Right hindlimb (tissue), 1 donor: Measurements from ENCODE around the gene EGLN2.
"Not testable (repeated sequence)": the region's sequence is repeated elsewhere in the genome, so short reads cannot be mapped to it uniquely, and the experiment has no call there.

Source experiments
- DNase-seq: peaks from one replicate; pipeline ENCODE4 v3.0.0-alpha.2; 2018

The EGLN2 gene

GRCh38 chr19:40776932-40777644, 21.9 kb upstream of the EGLN2 start:
- DNase-seq, result peak; percentile 95

GRCh38 chr19:40777645-40777936, 21.4 kb upstream of the EGLN2 start:
- DNase-seq, result no peak

- peak; percentile 100 for DNase-seq
Measured at GRCh38 chr19:40777937-40778705, 20.9 kb upstream of the EGLN2 start, which contains the start of gene RAB4B. RAB4B (plus strand) TSS chr19:40778247; CDS start chr19:40778376, 129 bp downstream.

GRCh38 chr19:40778706-40779284, 20.2 kb upstream of the EGLN2 start:
- no peak for DNase-seq

- DNase-seq, result no peak
Measured at GRCh38 chr19:40780582-40780981, 18.4 kb upstream of the EGLN2 start.

GRCh38 chr19:40781140-40781539, 17.9 kb upstream of the EGLN2 start:
- DNase-seq, result no peak

GRCh38 chr19:40783711-40784110, 15.3 kb upstream of the EGLN2 start:
- no peak for DNase-seq

GRCh38 chr19:40784146-40784545, 14.8 kb upstream of the EGLN2 start:
- DNase-seq, result not testable (repeated sequence)

DNA sequence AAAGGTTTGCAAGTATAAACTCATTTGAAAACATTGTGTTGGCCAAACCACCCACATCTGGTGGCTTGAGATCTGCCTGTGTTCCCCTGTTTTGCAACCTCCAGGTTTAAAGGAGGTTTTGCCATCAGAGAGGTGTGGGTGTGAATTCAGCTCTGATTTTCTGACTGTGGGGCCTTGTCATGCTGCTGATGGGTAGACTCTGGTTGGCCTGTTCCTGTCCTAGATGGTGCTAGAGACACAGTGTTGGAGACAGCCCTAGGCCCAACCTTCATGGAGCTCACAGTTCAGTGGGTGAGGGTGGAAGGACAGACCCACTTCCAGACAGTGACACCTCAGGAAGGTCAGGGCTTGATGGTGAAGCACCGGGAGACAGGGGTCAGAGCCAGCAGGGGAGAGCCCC, 13.5 kb upstream of the EGLN2 start:
- DNase-seq, result no peak

DNA sequence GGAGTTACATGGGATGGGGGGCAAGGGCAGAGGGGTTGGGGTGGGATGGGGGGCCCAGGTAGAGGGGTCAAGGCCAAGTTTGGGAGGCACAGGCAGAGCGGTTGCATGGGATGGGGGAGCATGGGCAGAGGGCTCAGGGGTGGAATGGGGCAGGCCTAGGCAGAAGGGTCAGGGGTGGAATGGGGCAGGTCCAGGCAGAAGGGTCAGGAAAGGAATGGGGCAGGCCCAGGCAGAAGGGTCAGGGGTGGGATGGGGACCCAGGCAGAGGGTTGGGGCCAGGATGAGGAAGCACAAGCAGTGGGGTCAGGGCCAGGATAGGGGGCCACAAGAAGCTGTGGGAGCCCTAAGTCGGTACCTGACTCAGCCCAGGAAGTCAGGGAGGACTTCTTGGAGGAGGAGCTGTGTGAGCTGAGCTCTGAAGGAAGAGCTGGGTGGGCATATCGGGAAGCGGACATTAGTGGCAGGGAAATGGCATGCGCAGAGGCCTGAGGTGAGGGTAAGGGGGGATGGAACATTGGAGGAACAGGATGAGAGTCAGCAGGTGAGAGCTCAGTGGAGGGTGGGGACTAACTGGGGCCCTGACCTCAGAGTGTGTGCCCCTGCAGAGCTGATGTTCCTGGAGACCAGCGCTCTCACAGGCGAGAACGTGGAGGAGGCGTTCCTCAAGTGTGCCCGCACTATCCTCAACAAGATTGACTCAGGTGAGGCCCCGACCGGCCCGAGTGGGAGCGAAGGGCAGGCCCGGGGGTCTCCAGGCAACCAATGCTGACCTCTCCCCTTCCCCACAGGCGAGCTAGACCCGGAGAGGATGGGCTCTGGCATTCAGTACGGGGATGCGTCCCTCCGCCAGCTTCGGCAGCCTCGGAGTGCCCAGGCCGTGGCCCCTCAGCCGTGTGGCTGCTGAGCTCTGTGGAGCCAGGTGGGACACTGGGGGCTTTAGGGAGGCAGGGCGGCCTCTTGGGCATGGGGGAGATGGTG, 12.6 kb upstream of the EGLN2 start:
- no peak for DNase-seq

DNA sequence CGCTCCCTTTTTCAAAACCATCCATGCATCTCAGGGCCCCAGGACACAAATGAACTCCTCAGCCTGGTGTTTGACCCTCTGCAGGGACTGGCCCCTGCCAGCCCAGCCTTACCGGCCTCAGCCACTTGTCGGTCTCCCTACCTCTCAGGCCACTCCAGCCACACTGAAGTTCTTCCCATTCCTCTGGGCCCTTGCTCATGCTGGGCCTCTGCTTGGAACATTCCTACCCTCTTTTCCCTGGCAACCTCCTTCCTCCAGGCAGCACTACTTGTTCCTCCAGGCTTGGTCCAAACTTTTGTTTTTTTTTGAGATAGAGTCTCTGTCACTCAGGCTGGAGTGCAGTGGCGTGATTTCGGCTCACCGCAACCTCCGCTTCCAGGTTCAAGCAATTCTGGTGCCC, 7.6 kb upstream of the EGLN2 start:
- no peak for DNase-seq

DNA sequence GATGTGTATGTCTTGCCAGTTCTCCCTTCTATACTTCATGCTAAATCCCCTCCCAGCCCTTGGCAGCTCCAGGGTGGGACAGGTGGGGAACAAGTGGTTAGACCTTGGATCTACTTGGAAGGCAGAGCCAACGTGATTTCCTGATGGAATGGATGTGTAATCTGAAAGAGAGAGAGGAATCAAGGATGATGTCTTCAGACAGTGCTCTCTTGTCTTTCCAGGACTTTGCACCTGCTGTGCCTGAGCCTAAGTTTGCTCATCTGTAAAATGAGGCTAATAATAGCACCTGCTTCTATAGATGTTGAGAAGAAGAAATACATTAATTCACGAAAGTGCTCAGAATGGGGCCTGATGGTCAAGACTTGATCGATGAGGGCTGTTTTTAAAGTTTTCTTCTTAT, 7.0 kb upstream of the EGLN2 start:
- DNase-seq, result no peak

DNA sequence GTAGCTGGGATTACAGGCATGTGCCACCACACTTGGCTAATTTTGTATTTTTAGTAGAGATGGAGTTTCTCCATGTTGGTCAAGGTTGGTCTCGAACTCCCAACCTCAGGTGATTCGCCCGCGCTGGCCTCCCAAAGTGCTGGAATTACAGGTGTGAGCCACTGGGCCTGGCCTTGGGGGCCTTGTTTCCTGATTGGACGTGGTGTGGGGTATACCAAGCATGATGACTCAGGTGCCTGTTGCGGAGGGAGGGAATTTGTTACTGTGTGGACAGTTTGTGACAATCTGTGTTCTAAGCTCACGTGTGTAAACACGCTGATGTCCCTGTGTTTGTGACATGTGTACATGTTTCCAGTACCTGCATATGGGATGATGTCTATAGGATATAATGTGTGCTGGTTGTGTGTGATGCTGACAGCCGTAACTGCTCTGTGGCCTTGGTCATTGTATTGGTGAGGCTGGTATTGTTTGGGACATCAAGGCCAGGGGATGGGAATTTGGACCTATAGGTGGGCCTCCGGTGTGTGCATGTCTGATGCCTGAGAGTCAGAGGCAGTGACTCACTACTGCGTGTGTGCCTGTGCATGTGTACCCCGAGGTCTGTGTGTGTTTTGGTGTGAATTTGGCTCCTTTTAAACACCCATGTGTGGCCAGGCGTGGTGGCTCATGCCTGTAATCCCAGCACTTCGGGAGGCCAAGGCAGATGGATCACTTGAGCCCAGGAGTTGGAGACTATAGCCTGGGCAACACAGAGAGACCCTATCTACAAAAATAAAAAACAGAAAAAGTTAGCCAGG, 1.6 kb upstream of the EGLN2 start:
- no peak for DNase-seq

GRCh38 chr19:40797963-40798682, 868 bp upstream of the EGLN2 start:
- DNase-seq, result peak; percentile 53

GRCh38 chr19:40799558-40800338, 757 bp downstream of the EGLN2 start:
- peak; percentile 74 for DNase-seq

DNA sequence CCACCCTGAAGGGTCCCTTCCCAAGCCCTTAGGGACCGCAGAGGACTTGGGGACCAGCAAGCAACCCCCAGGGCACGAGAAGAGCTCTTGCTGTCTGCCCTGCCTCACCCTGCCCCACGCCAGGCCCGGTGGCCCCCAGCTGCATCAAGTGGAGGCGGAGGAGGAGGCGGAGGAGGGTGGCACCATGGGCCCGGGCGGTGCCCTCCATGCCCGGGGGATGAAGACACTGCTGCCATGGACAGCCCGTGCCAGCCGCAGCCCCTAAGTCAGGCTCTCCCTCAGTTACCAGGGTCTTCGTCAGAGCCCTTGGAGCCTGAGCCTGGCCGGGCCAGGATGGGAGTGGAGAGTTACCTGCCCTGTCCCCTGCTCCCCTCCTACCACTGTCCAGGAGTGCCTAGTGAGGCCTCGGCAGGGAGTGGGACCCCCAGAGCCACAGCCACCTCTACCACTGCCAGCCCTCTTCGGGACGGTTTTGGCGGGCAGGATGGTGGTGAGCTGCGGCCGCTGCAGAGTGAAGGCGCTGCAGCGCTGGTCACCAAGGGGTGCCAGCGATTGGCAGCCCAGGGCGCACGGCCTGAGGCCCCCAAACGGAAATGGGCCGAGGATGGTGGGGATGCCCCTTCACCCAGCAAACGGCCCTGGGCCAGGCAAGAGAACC, 1.5 kb downstream of the EGLN2 start:
- no peak for DNase-seq

GRCh38 chr19:40800997-40801377, 2.0 kb downstream of the EGLN2 start:
- no peak for DNase-seq

GRCh38 chr19:40801426-40802299, 2.7 kb downstream of the EGLN2 start:
- DNase-seq, result no peak
